ENCODE measurements around the gene CEMP1.

DNA sequence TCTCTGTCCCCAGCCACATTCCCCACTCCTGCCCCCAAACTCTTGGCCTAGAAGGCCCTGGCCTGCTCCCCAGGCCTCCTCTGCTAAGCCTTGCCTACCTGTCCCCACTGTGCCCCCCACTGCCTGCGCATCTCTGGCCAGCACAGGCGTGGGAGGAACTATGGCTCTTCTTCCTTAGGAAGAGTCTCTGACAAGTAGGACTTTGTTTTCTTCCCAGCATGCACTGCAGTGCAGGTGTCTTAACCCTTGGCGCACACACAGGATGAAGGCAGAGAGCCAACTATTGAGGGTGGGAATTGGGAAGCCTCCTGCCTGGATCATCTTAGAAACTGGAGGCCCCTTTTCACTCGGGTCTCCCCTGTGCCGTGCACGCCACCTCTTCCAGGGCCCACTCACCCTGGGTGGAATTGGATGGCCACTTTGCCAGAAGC, 7.4 kb downstream of the CEMP1 start:
- TF ChIP-seq, protein P1, sequence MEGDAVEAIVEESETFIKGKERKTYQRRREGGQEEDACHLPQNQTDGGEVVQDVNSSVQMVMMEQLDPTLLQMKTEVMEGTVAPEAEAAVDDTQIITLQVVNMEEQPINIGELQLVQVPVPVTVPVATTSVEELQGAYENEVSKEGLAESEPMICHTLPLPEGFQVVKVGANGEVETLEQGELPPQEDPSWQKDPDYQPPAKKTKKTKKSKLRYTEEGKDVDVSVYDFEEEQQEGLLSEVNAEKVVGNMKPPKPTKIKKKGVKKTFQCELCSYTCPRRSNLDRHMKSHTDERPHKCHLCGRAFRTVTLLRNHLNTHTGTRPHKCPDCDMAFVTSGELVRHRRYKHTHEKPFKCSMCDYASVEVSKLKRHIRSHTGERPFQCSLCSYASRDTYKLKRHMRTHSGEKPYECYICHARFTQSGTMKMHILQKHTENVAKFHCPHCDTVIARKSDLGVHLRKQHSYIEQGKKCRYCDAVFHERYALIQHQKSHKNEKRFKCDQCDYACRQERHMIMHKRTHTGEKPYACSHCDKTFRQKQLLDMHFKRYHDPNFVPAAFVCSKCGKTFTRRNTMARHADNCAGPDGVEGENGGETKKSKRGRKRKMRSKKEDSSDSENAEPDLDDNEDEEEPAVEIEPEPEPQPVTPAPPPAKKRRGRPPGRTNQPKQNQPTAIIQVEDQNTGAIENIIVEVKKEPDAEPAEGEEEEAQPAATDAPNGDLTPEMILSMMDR (IDR thresholded peaks at IDR 0.05), result no peak
- no peak for TF ChIP-seq POLR2A (IDR thresholded peaks at IDR 0.05)
